Measurements from ENCODE around the gene ACSF2. TPM values are rescaled to one million over a fixed set of nuclear protein-coding genes. Genes with fewer than 3 reads are reported as not detected.

The ACSF2 gene
- total RNA-seq, 4 donors from 2014 or later, result 20.5 to 69.3 (median 31.9) TPM

DNA sequence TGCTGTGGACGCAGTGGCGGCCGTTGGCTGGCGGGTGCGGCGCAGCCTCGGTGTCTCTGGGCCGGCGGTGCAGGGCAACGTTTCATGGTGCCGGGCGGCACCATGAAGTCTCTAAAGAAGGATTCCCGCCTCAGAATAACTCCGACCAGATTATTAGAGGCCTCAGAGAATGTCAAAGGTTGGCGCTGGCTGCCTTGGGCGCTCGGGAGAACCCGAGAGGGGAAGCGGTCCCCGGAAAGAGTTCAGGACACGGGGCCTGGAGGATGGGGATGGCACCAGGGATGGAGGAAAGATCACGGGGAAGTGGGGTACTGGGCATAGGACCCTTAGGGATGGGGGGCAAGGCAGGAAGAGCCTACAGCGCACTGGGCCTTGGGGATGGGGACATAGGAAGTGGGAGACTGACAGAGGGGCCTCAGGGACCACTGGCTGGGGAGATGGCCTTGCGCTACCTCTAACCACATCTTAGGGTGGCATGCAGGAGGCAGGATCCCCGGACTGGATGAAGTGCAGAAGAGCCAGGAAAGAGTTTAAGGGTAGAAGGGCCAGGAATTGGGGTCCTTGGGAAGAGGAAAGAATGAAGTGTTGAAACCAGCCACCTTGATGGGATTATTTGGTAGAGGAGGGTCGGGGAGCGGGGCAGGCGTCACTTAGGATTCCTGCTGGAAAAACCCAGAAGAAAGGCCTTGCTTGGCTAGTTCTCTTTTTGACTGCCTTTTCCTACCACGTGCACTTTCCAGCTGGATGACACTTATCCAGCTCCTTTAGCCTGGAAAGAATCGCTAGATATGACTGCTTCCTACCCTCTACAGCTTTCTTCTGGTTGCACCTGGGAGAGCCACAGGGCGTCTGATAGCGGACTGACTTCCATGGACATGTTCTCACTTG is 82.8 kb downstream of the ACSF2 start:
- Histone ChIP-seq H3K36me3 (no peaks in the 10 kb centered on the region), H3K4me1 (peaks cover 0 to 36% (median 8%) of the 10 kb centered on the region in 4 donors), H3K27ac (peak overlapping the region; percentile 78 to 93 (median 84)), H3K27me3 (no peaks in the 10 kb centered on the region), H3K4me3 (peak overlapping the region; percentile 53 to 81 (median 63)), H3K9me3 (no peaks in the 10 kb centered on the region)
- no peak for TF ChIP-seq POLR2A (IDR thresholded peaks at IDR 0.05)
- TF ChIP-seq EP300 (IDR thresholded peaks at IDR 0.05), result no peak
- no peak for TF ChIP-seq CTCF (IDR thresholded peaks at IDR 0.05)
- 24 to 25% methylated on average over 32 of the region's 32 CpGs for WGBS, 2 donors
- DNase-seq (ENCODE audit: low spot score in 2 of 2), result no peak

DNA sequence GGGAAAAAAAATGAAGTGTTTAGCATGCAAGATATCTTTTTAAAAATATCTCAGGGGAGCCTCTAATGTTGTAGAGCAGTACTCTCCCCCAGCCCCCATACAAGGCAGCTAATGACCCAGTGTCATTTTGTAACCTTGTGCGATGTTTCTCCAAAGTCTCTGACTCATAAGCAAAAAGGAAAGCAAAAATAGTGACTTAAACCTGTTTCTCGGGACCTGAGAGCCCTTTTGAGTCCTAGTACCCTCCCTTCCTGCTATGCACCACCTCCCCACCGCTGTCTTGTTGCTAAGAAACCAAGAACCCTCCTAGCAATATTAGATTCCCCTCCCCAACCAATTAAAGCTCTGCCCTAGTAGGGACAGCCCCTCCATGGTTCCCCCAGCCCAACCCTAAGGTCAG is 85.0 kb downstream of the ACSF2 start:
- H3K4me1 ChIP-seq, result peaks cover 0 to 59% (median 17%) of the 10 kb centered on the region in 4 donors
- DNase-seq (ENCODE audit: low spot score in 2 of 2), result no peak
- no peaks in the 10 kb centered on the region for H3K9me3 ChIP-seq
- WGBS, 2 donors, result 37 to 46% methylated on average over 3 of the region's 3 CpGs
- H3K36me3 ChIP-seq, result no peaks in the 10 kb centered on the region
- H3K27me3 ChIP-seq, result no peaks in the 10 kb centered on the region
- peak overlapping the region in 2 of 4 donors; percentile 73 to 74 for H3K27ac ChIP-seq
- no peak overlapping the region for H3K4me3 ChIP-seq
- TF ChIP-seq POLR2A (IDR thresholded peaks at IDR 0.05), result no peak
- TF ChIP-seq EP300 (IDR thresholded peaks at IDR 0.05), result no peak
- TF ChIP-seq CTCF (IDR thresholded peaks at IDR 0.05), result no peak

GRCh38 chr17:50513495-50513894 is 87.5 kb downstream of the ACSF2 start:
- Histone ChIP-seq H3K36me3 (no peaks in the 10 kb centered on the region), H3K27me3 (no peaks in the 10 kb centered on the region), H3K4me1 (peaks cover 0 to 57% (median 17%) of the 10 kb centered on the region in 4 donors), H3K4me3 (no peak overlapping the region), H3K27ac (no peak overlapping the region), H3K9me3 (no peaks in the 10 kb centered on the region)
- no peak for TF ChIP-seq EP300 (IDR thresholded peaks at IDR 0.05)
- no peak for TF ChIP-seq POLR2A (IDR thresholded peaks at IDR 0.05)
- TF ChIP-seq CTCF (IDR thresholded peaks at IDR 0.05), result no peak
- WGBS, 2 donors, result 59 to 62% methylated on average over 4 of the region's 4 CpGs
- DNase-seq (ENCODE audit: low spot score in 2 of 2), result no peak

DNA sequence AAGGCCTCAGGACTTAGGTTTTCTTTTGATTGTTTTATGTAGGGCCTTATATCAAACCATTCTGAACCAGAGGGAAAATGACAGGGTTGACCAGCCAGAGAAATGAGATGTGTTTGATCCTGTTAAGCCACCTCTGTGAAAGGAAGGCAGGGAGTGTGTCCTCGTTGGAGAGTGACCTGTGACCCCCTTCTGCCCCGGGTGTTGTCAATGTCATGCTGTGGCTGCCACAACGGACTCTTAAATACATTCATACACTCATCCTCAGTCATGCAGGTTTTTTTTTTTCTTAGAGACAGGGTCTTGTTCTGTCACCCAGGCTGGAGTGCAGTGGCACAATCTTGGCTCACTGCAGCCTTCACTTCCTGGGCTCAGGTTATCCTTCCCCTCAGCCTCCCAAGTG is 88.4 kb downstream of the ACSF2 start:
- peaks cover 0 to 56% (median 9%) of the 10 kb centered on the region in 4 donors for H3K4me1 ChIP-seq
- TF ChIP-seq CTCF (IDR thresholded peaks at IDR 0.05) (no peak), EP300 (IDR thresholded peaks at IDR 0.05) (no peak), POLR2A (IDR thresholded peaks at IDR 0.05) (no peak)
- H3K4me3 ChIP-seq, result no peak overlapping the region
- H3K9me3 ChIP-seq, result no peaks in the 10 kb centered on the region
- no peaks in the 10 kb centered on the region for H3K27me3 ChIP-seq
- H3K36me3 ChIP-seq, result no peaks in the 10 kb centered on the region
- DNase-seq (ENCODE audit: low spot score in 2 of 2), result no peak
- 41 to 46% methylated on average over 3 of the region's 3 CpGs for WGBS, 2 donors
- peak overlapping the region in 2 of 4 donors; percentile 41 to 43 for H3K27ac ChIP-seq

Measured in tibial nerve (tissue), 4 donors.